A673 (cell line): Measurements from ENCODE around the gene TCF7L2. TPM values are rescaled to one million over a fixed set of nuclear protein-coding genes. Genes with fewer than 3 reads are reported as not detected.

Experiments
- BruUV-seq: library from RNA; stranded (reverse); fragments of 400-500 nt; replicated peaks from 2 replicates; lab custom pipeline; 2021; lab: Mats Ljungman, UMichigan
- CTCF ChIA-PET: fragments of 300-600 bp; sonication (Branson Sonifier 250); formaldehyde crosslinking; loops from one replicate; lab custom pipeline; 2022; ENCODE audit warnings: antibody characterized with exemption; lab: Charles Lee
- POLR2A ChIA-PET: fragments of 300-600 bp; sonication (Branson Sonifier 250); formaldehyde crosslinking; loops from one replicate; lab custom pipeline; 2022; ENCODE audit warnings: antibody characterized with exemption; ENCODE audit not compliant: low non-redundant PET; lab: Charles Lee
- DNase-seq: peaks from one replicate; pipeline ENCODE4 v3.0.0-alpha.2; 2015; ENCODE audit warnings: low spot score
- H3K27ac ChIP-seq: fragments of 200-600 bp; sonication (generic); 2 replicates; pipeline ENCODE4 v1.5.1; 2016; ENCODE audit warnings: mixed run types, low read depth, mild to moderate bottlenecking, mixed read lengths, antibody characterized with exemption, low read length; ENCODE audit not compliant: poor library complexity, severe bottlenecking
- H3K27me3 ChIP-seq: fragments of 200-600 bp; sonication (generic); replicated peaks from 2 replicates; pipeline ENCODE4 v1.6.1; 2017; ENCODE audit warnings: mixed run types, low read depth, mild to moderate bottlenecking, mixed read lengths, antibody characterized with exemption, low read length; ENCODE audit not compliant: insufficient read depth, poor library complexity
- H3K36me3 ChIP-seq: fragments of 200-600 bp; sonication (generic); 2 replicates; pipeline ENCODE4 v1.6.1; 2016; ENCODE audit warnings: mixed run types, mild to moderate bottlenecking, mixed read lengths, antibody characterized with exemption, low read length; ENCODE audit not compliant: insufficient read depth, poor library complexity, severe bottlenecking
- H3K4me1 ChIP-seq: fragments of 200-600 bp; sonication (generic); 2 replicates; pipeline ENCODE4 v1.6.1; 2017; ENCODE audit warnings: mixed run types, mild to moderate bottlenecking, mixed read lengths, antibody characterized with exemption, low read length; ENCODE audit not compliant: insufficient read depth, poor library complexity, severe bottlenecking
- H3K4me3 ChIP-seq: fragments of 200-600 bp; sonication (generic); 2 replicates; pipeline ENCODE4 v1.5.1; 2016; ENCODE audit warnings: low read depth, mixed run types, mild to moderate bottlenecking, mixed read lengths, low read length; ENCODE audit not compliant: poor library complexity, severe bottlenecking
- H3K9me3 ChIP-seq: fragments of 200-600 bp; sonication (generic); 2 replicates; pipeline ENCODE4 v1.6.1; 2016; ENCODE audit warnings: mixed run types, low read depth, mild to moderate bottlenecking, mixed read lengths, antibody characterized with exemption, low read length; ENCODE audit not compliant: poor library complexity, severe bottlenecking
- EZH2 ChIP-seq: fragments of 200-600 bp; sonication (generic); IDR thresholded peaks from 2 replicates; pipeline ENCODE4 v1.6.1; 2017; ENCODE audit warnings: borderline replicate concordance, low read depth, mild to moderate bottlenecking, mixed read lengths, antibody characterized with exemption, low read length; ENCODE audit not compliant: poor library complexity, severe bottlenecking
- intact Hi-C: fragments of 100-400 bp; cut with micrococcal nuclease; formaldehyde crosslinking; loops from one replicate; pipeline ENCODE4 v1.10.0; 2022; ENCODE audit not compliant: unreplicated experiment
- total RNA-seq: library from RNA; stranded (reverse); gene quantifications from 2 replicates; pipeline ENCODE4 v1.2.3, GENCODE V29; 2021
- TF ChIP-seq, protein P1 (sequence below): fragments of 300-800, 200-600 bp; sonication (generic); conservative IDR thresholded peaks from 2 replicates; pipeline ENCODE4 v1.5.1; 2017; ENCODE audit warnings: low read depth, mild to moderate bottlenecking, antibody characterized with exemption, low read length, moderate library complexity, mixed read lengths

TCF7L2 gene
- total RNA-seq, 1 experiment from 2014 or later, result 16.8 TPM

DNA sequence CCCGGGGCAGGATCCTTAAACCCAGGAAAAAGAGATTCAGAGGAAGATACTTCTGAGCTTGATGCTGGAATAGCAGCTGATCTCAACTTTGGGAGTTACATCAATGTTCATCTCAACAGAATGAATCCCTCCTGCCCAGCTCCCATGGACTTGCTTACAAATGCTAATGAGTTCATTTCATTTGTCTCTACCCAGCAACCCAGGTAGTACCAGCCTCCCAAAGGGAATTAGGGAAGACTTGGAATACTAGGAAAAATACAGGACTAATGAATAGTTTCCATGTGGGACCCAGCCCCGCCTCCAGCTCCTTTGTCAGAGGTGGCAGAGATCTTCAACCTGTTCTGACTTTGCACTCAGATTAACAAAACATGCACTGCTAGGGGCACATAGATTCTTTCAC lies 22.1 kb upstream of the TCF7L2 start:
- Histone ChIP-seq H3K4me1 (no peaks in the 10 kb centered on the region), H3K4me3 (no peak overlapping the region), H3K36me3 (no peaks in the 10 kb centered on the region), H3K9me3 (no peaks in the 10 kb centered on the region), H3K27me3 (no peaks in the 10 kb centered on the region), H3K27ac (no peak overlapping the region)
- ChIA-PET CTCF (no interaction called here), POLR2A (no interaction called here)
- intact Hi-C loops, result no loop called here
- BruUV-seq, result no TSS peak
- TF ChIP-seq, protein P1, sequence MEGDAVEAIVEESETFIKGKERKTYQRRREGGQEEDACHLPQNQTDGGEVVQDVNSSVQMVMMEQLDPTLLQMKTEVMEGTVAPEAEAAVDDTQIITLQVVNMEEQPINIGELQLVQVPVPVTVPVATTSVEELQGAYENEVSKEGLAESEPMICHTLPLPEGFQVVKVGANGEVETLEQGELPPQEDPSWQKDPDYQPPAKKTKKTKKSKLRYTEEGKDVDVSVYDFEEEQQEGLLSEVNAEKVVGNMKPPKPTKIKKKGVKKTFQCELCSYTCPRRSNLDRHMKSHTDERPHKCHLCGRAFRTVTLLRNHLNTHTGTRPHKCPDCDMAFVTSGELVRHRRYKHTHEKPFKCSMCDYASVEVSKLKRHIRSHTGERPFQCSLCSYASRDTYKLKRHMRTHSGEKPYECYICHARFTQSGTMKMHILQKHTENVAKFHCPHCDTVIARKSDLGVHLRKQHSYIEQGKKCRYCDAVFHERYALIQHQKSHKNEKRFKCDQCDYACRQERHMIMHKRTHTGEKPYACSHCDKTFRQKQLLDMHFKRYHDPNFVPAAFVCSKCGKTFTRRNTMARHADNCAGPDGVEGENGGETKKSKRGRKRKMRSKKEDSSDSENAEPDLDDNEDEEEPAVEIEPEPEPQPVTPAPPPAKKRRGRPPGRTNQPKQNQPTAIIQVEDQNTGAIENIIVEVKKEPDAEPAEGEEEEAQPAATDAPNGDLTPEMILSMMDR, result no peak
- TF ChIP-seq EZH2, result no peak
- DNase-seq, result no peak

DNA sequence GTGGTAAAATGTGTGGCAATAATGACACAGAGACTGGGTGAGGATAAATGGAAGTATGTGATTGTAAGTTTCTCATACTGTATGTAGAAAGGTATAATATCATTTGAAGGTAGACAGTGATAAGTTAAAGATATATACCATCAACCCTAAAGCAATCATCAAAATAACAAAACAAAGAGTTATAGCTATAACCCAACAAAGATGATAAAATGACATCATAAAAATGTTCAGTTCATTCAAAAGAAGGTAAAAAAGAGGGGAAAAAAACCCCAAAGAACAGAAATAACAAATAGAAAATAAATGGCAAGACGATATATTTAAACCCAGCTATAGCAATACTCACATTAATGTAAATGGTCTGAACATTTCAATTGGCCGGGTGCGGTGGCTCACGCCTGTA lies 17.4 kb upstream of the TCF7L2 start:
- H3K4me1 ChIP-seq, result no peaks in the 10 kb centered on the region
- intact Hi-C loops, result no loop called here
- ChIA-PET CTCF (no interaction called here), POLR2A (no interaction called here)
- H3K27me3 ChIP-seq, result no peaks in the 10 kb centered on the region
- no TSS peak for BruUV-seq
- no peak for DNase-seq
- no peaks in the 10 kb centered on the region for H3K9me3 ChIP-seq
- H3K36me3 ChIP-seq, result no peaks in the 10 kb centered on the region
- TF ChIP-seq, protein P1, result no peak
- no peak for TF ChIP-seq EZH2
- H3K4me3 ChIP-seq, result no peak overlapping the region
- no peak overlapping the region for H3K27ac ChIP-seq

DNA sequence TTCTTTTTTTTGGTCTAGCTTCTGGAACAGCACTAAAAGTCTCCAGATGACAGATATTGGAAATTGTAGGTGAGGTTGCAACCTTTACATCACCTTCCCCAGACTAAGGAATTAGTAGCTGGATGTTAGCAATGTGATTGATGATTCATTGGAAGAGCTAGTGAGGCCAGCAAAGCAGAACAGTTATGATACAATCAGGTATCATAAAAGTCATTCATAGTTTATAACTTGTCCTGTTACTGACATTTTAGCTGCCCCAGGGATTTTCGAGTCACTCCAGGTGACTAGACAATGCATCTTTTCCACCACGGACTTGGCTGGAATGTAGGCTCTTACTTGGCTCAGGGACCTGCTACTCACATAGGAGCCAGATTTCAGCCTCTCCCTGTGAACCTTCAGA lies 15.9 kb upstream of the TCF7L2 start:
- TF ChIP-seq, protein P1, result no peak
- no peak for TF ChIP-seq EZH2
- H3K4me1 ChIP-seq, result no peaks in the 10 kb centered on the region
- no peaks in the 10 kb centered on the region for H3K9me3 ChIP-seq
- intact Hi-C loops, result no loop called here
- H3K4me3 ChIP-seq, result no peak overlapping the region
- BruUV-seq, result no TSS peak
- H3K36me3 ChIP-seq, result no peaks in the 10 kb centered on the region
- ChIA-PET CTCF (no interaction called here), POLR2A (no interaction called here)
- H3K27ac ChIP-seq, result no peak overlapping the region
- no peaks in the 10 kb centered on the region for H3K27me3 ChIP-seq
- no peak for DNase-seq
